CD4-positive, alpha-beta T cell (primary cell): ENCODE data around the gene SKIC8. TPM values are rescaled to one million over a fixed set of nuclear protein-coding genes. Genes with fewer than 3 reads are reported as not detected.

Experiments
- ATAC-seq: fragments of 200-7000 bp; cut with Tn5 transposase; one replicate; pipeline ENCODE4 v1.10.0; 2022; ENCODE audit warnings: mild to moderate bottlenecking; ENCODE audit not compliant: poor library complexity
- CTCF ChIA-PET: fragments of 350-600 bp; sonication (Branson Sonifier 250); formaldehyde crosslinking; loops from one replicate; lab custom pipeline; 2021; ENCODE audit warnings: antibody characterized with exemption, inconsistent platforms; lab: Charles Lee
- POLR2A ChIA-PET: fragments of 350-600 bp; sonication (Branson Sonifier 250); formaldehyde crosslinking; loops from one replicate; lab custom pipeline; 2021; ENCODE audit warnings: antibody characterized with exemption, inconsistent platforms; lab: Charles Lee
- DNase-seq, 14 experiments: peaks; one replicate each; pipeline ENCODE4 v3.0.0-alpha.2; 2013 to 2020; ENCODE audit warnings: mixed read lengths in 2 of 14
- H3K27ac ChIP-seq, 2 donors: one replicate each; pipeline versions ENCODE4 v1.5.1 to v1.7.0; 2013; ENCODE audit warnings: low read length in 2 of 2, low read depth in 1 of 2, mild to moderate bottlenecking in 1 of 2
- H3K27me3 ChIP-seq, 2 experiments: 1 replicate in 1 of 2; 2 replicates in 1 of 2; pipeline versions ENCODE4 v1.6.1 to v1.7.0; 2013; ENCODE audit warnings: low read length in 2 of 2, control low read depth in 1 of 2, mild to moderate bottlenecking in 1 of 2, moderate library complexity in 1 of 2; ENCODE audit not compliant: insufficient read depth in 2 of 2, control insufficient read depth in 1 of 2
- H3K36me3 ChIP-seq: one replicate; pipeline ENCODE4 v1.6.1; 2013; ENCODE audit warnings: low read length, control low read depth; ENCODE audit not compliant: insufficient read depth
- H3K4me1 ChIP-seq: one replicate; pipeline ENCODE4 v1.6.1; 2013; ENCODE audit warnings: low read length, control low read depth; ENCODE audit not compliant: insufficient read depth
- H3K4me3 ChIP-seq: one replicate; pipeline ENCODE4 v1.5.1; 2013; ENCODE audit warnings: mild to moderate bottlenecking, low read length, moderate library complexity
- H3K9me3 ChIP-seq, 2 experiments: 1 replicate in 1 of 2; 2 replicates in 1 of 2; pipeline versions ENCODE4 v1.6.1 to v1.7.0; 2013; ENCODE audit warnings: low read length in 2 of 2, mild to moderate bottlenecking in 2 of 2, control low read depth in 1 of 2, moderate library complexity in 1 of 2; ENCODE audit not compliant: control insufficient read depth in 1 of 2, insufficient read depth in 1 of 2
- H3K27ac Mint-ChIP-seq: one replicate; pipeline ENCODE4 v1.8.0; 2020; ENCODE audit warnings: mixed read lengths
- H3K27me3 Mint-ChIP-seq: one replicate; pipeline ENCODE4 v1.8.0; 2021; ENCODE audit warnings: mixed read lengths
- H3K36me3 Mint-ChIP-seq: one replicate; pipeline ENCODE4 v1.8.0; 2021; ENCODE audit warnings: low read depth, mixed read lengths
- H3K4me1 Mint-ChIP-seq: one replicate; pipeline ENCODE4 v1.8.0; 2021; ENCODE audit warnings: low read depth, mixed read lengths
- H3K4me3 Mint-ChIP-seq: one replicate; pipeline ENCODE4 v1.8.0; 2020; ENCODE audit warnings: mild to moderate bottlenecking, mixed read lengths
- H3K9me3 Mint-ChIP-seq: one replicate; pipeline ENCODE4 v1.8.0; 2020; ENCODE audit warnings: mixed read lengths
- CTCF ChIP-seq: fragments of 200-600 bp; IDR thresholded peaks from one replicate; pipeline ENCODE4 v1.8.0; 2022; ENCODE audit warnings: antibody characterized with exemption, mild to moderate bottlenecking
- intact Hi-C, 2 experiments: fragments of 100-400 bp; cut with DNase I in 1 of 2; cut with micrococcal nuclease in 1 of 2; formaldehyde crosslinking; loops; one replicate each; pipeline versions ENCODE4 v1.15.1 to v1.9.0; 2023 to 2025; cut with DNase I, micrococcal nuclease
- total RNA-seq, 174 experiments: library from RNA in 2 of 174; stranded (reverse) in 2 of 174; gene quantifications; one replicate each; pipeline ENCODE4 v1.2.3 and lab custom pipeline; 2021 to 2026

The SKIC8 gene
- total RNA-seq, 2 experiments from 2014 or later, result 13.3 to 16.7 TPM

- Histone ChIP-seq H3K36me3 (peaks cover 1% of the 10 kb centered on the region), H3K27me3 (no peaks in the 10 kb centered on the region), H3K4me1 (peaks cover 27% of the 10 kb centered on the region), H3K9me3 (no peaks in the 10 kb centered on the region), H3K4me3 (peak overlapping the region; percentile 70), H3K27ac (no peak overlapping the region)
- intact Hi-C loops, result loop anchor here in 1 of 2 experiments (2.0 kb wide), 1 partner anchor 33 kb away; the partner anchor contains the start of gene SKIC8
- peak overlapping the region; percentile 89 for H3K4me3 Mint-ChIP-seq
- no peak for TF ChIP-seq CTCF
- ATAC-seq, result no peak
- peak in 2 of 14 experiments; percentile 5 to 28 for DNase-seq
- peaks cover 41% of the 10 kb centered on the region for H3K4me1 Mint-ChIP-seq
- H3K27ac Mint-ChIP-seq, result peak overlapping the region; percentile 94
- H3K36me3 Mint-ChIP-seq, result peaks cover 13% of the 10 kb centered on the region
- H3K27me3 Mint-ChIP-seq, result no peaks in the 10 kb centered on the region
- no peaks in the 10 kb centered on the region for H3K9me3 Mint-ChIP-seq
- POLR2A ChIA-PET, result interaction anchor here (0.9 to 3.7 kb wide), 10 partner anchors 34 to 608 kb away, joined by 3 to 63 read pairs (median 7); partner anchors contain the start of genes CIB2, IREB2, MORF4L1 and PSMA4
- CTCF ChIA-PET, result interaction anchor here (1.0 to 1.5 kb wide), 5 partner anchors 14 to 158 kb away, joined by 3 to 8 read pairs (median 4); partner anchors contain the start of genes IDH3A and SKIC8
Measured at GRCh38 chr15:78265752-78266224, 33.6 kb downstream of the SKIC8 start.

- DNase-seq (no peak), ATAC-seq (no peak)
- Histone ChIP-seq H3K27ac (peak overlapping the region in 1 of 2 donors; percentile 62), H3K9me3 (no peaks in the 10 kb centered on the region), H3K4me3 (peak overlapping the region; percentile 70), H3K4me1 (peaks cover 27% of the 10 kb centered on the region), H3K36me3 (no peaks in the 10 kb centered on the region), H3K27me3 (no peaks in the 10 kb centered on the region)
- H3K4me3 Mint-ChIP-seq, result peak overlapping the region; percentile 89
- intact Hi-C loops, result no loop called here
- H3K4me1 Mint-ChIP-seq, result peaks cover 37% of the 10 kb centered on the region
- no peaks in the 10 kb centered on the region for H3K9me3 Mint-ChIP-seq
- no peaks in the 10 kb centered on the region for H3K27me3 Mint-ChIP-seq
- H3K27ac Mint-ChIP-seq, result peak overlapping the region; percentile 94
- H3K36me3 Mint-ChIP-seq, result peaks cover 6% of the 10 kb centered on the region
- TF ChIP-seq CTCF, result no peak
- ChIA-PET CTCF (interaction anchor here (1.3 to 1.5 kb wide), 2 partner anchors 34 to 157 kb away, joined by 5 to 8 read pairs; partner anchors contain the start of gene SKIC8), POLR2A (interaction anchor here (0.6 to 3.7 kb wide), 12 partner anchors 17 to 608 kb away, joined by 3 to 63 read pairs (median 6); partner anchors contain the start of genes CIB2, IDH3A, IREB2 and MORF4L1)
Measured at GRCh38 chr15:78265137-78265460, 34.3 kb downstream of the SKIC8 start.

- Mint-ChIP-seq H3K4me1 (peaks cover 36% of the 10 kb centered on the region), H3K36me3 (peaks cover under 1% of the 10 kb centered on the region), H3K4me3 (peak within 1 kb of the TSS; percentile 89), H3K9me3 (no peaks in the 10 kb centered on the region), H3K27ac (peak within 1 kb of the TSS; percentile 94), H3K27me3 (no peaks in the 10 kb centered on the region)
- Histone ChIP-seq H3K9me3 (no peaks in the 10 kb centered on the region), H3K27ac (peak within 1 kb of the TSS; percentile 54 to 62), H3K4me3 (peak within 1 kb of the TSS; percentile 70), H3K4me1 (peaks cover 27% of the 10 kb centered on the region), H3K27me3 (no peaks in the 10 kb centered on the region), H3K36me3 (no peaks in the 10 kb centered on the region)
- ChIA-PET POLR2A (interaction anchor here (0.6 to 3.7 kb wide), 12 partner anchors 17 to 609 kb away, joined by 3 to 63 read pairs (median 6); partner anchors contain the start of genes CIB2, IDH3A, IREB2 and MORF4L1), CTCF (interaction anchor here (1.3 to 1.5 kb wide), 2 partner anchors 35 to 156 kb away, joined by 5 to 8 read pairs; partner anchors contain the start of gene SKIC8)
- intact Hi-C loops, result loop anchor here in 1 of 2 experiments (5.0 kb wide), 1 partner anchor 173 kb away; the partner anchor contains the start of gene IREB2
- DNase-seq (peak; percentile 39 to 86 (median 61)), ATAC-seq (peak; percentile 77)
- peak; percentile 27 for TF ChIP-seq CTCF
Measured at GRCh38 chr15:78264304-78265136, 34.9 kb downstream of the SKIC8 start, which contains the start of gene DNAJA4. DNAJA4 (plus strand) TSS chr15:78264562; CDS start chr15:78264764, 202 bp downstream.
